ENCODE data around the gene JPH3.

GRCh38 chr16:87559945-87560344 is 42.4 kb upstream of the JPH3 start:
- TF ChIP-seq, protein P1, sequence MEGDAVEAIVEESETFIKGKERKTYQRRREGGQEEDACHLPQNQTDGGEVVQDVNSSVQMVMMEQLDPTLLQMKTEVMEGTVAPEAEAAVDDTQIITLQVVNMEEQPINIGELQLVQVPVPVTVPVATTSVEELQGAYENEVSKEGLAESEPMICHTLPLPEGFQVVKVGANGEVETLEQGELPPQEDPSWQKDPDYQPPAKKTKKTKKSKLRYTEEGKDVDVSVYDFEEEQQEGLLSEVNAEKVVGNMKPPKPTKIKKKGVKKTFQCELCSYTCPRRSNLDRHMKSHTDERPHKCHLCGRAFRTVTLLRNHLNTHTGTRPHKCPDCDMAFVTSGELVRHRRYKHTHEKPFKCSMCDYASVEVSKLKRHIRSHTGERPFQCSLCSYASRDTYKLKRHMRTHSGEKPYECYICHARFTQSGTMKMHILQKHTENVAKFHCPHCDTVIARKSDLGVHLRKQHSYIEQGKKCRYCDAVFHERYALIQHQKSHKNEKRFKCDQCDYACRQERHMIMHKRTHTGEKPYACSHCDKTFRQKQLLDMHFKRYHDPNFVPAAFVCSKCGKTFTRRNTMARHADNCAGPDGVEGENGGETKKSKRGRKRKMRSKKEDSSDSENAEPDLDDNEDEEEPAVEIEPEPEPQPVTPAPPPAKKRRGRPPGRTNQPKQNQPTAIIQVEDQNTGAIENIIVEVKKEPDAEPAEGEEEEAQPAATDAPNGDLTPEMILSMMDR (conservative IDR thresholded peaks at IDR 0.05; ENCODE audit: low read depth, low read length): no peak
- no peak for TF ChIP-seq EZH2 (IDR thresholded peaks at IDR 0.05; ENCODE audit: borderline replicate concordance, low read depth, low read length, poor library complexity, severe bottlenecking)

Measured in A673 (cell line).